Tibial nerve (tissue), 4 donors: ENCODE measurements around the gene SLC44A5.

Source experiments
- EP300 ChIP-seq, 2 donors: sonication (generic); formaldehyde crosslinking; IDR thresholded peaks; one replicate each; pipeline ENCODE4 v1.6.1; 2017; ENCODE audit warnings: antibody characterized with exemption in 2 of 2, mild to moderate bottlenecking in 1 of 2
- POLR2A ChIP-seq, 2 donors: fragments of 450-650 bp; IDR thresholded peaks; one replicate each; pipeline ENCODE4 v1.6.1; 2017; ENCODE audit warnings: antibody characterized with exemption in 2 of 2, mild to moderate bottlenecking in 2 of 2, moderate library complexity in 2 of 2
- TF ChIP-seq, protein P1 (sequence below), 5 experiments: fragments of 200-600 bp in 3 of 5; fragments of 450-650 bp in 2 of 5; sonication (generic) in 3 of 5; IDR thresholded peaks; one replicate each; pipeline ENCODE4 v1.5.1; 2016 to 2019; ENCODE audit warnings: antibody characterized with exemption in 5 of 5, mild to moderate bottlenecking in 3 of 5, moderate library complexity in 2 of 5

DNA sequence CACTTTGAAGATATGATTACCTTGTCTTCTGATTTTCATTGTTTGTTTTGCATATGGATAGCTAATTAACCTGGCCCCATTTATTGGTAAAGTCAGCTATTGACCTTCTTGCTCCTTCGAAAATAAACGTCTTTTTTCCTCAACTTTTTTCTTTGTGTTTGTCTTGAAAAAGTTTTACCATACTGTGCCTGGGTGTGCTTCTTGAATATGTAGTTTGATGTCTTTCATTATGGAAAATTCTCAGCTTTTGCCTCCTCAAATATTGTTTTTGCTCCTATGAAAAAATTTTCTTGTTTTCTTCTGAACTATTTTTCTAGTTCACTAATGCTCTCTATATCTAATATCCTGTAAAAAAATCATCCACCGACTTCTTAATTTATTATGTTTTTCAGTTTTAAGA lies 451.8 kb downstream of the SLC44A5 start:
- TF ChIP-seq, protein P1, sequence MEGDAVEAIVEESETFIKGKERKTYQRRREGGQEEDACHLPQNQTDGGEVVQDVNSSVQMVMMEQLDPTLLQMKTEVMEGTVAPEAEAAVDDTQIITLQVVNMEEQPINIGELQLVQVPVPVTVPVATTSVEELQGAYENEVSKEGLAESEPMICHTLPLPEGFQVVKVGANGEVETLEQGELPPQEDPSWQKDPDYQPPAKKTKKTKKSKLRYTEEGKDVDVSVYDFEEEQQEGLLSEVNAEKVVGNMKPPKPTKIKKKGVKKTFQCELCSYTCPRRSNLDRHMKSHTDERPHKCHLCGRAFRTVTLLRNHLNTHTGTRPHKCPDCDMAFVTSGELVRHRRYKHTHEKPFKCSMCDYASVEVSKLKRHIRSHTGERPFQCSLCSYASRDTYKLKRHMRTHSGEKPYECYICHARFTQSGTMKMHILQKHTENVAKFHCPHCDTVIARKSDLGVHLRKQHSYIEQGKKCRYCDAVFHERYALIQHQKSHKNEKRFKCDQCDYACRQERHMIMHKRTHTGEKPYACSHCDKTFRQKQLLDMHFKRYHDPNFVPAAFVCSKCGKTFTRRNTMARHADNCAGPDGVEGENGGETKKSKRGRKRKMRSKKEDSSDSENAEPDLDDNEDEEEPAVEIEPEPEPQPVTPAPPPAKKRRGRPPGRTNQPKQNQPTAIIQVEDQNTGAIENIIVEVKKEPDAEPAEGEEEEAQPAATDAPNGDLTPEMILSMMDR (IDR thresholded peaks at IDR 0.05) = no peak
- TF ChIP-seq POLR2A (IDR thresholded peaks at IDR 0.05) (no peak), EP300 (IDR thresholded peaks at IDR 0.05) (no peak)
